IMR-90 (cell line): ENCODE measurements around the gene AAK1. TPM values are rescaled to one million over a fixed set of nuclear protein-coding genes. Genes with fewer than 3 reads are reported as not detected.

Experiments used
- ATAC-seq: fragments of 200-7000 bp; cut with Tn5 transposase; 2 replicates; pipeline ENCODE4 v1.9.1; 2020; ENCODE audit warnings: low read depth, mild to moderate bottlenecking, moderate library complexity
- BruUV-seq: library from RNA; stranded (reverse); fragments of 400-500 nt; replicated peaks from 2 replicates; lab custom pipeline; 2021; lab: Mats Ljungman, UMichigan
- CTCF ChIA-PET: fragments of 300-600 bp; formaldehyde crosslinking; extraction: SDS; loops from one replicate; lab custom pipeline; 2021; ENCODE audit warnings: antibody characterized with exemption; lab: Yijun Ruan, JAX
- POLR2A ChIA-PET: fragments of 300-600 bp; sonication (Branson Sonifier 250); formaldehyde crosslinking; loops from one replicate; lab custom pipeline; 2022; ENCODE audit warnings: antibody characterized with exemption; ENCODE audit not compliant: unreplicated experiment; lab: Charles Lee
- DNase-seq: peaks from one replicate; pipeline ENCODE4 v3.0.0; 2013
- H2AFZ ChIP-seq: replicated peaks from 2 replicates; pipeline ENCODE3; 2013; ENCODE audit warnings: low read length, mild to moderate bottlenecking; ENCODE audit not compliant: poor library complexity
- H2AK5ac ChIP-seq: 2 replicates; pipeline ENCODE4 v1.6.1; 2013; ENCODE audit warnings: low read depth, low read length, inconsistent platforms
- H2AK9ac ChIP-seq: replicated peaks from 2 replicates; pipeline ENCODE3; 2013; ENCODE audit warnings: mild to moderate bottlenecking, low read depth, low read length, moderate library complexity; ENCODE audit not compliant: poor library complexity
- H2BK120ac ChIP-seq: 2 replicates; pipeline ENCODE4 v1.6.1; 2013; ENCODE audit warnings: low read depth, low read length, inconsistent platforms
- H2BK15ac ChIP-seq: 3 replicates; pipeline ENCODE4 v1.6.1; 2013; ENCODE audit warnings: low read depth, low read length, inconsistent platforms
- H2BK20ac ChIP-seq: 2 replicates; pipeline ENCODE4 v1.6.1; 2013; ENCODE audit warnings: low read depth, mild to moderate bottlenecking, inconsistent platforms, low read length, moderate library complexity
- H2BK5ac ChIP-seq: 2 replicates; pipeline ENCODE4 v1.6.1; 2013; ENCODE audit warnings: mild to moderate bottlenecking, low read depth, low read length, inconsistent platforms; ENCODE audit not compliant: poor library complexity, severe bottlenecking
- H3K14ac ChIP-seq: replicated peaks from 2 replicates; pipeline ENCODE4 v1.6.1; 2013; ENCODE audit warnings: low read depth, low read length, inconsistent platforms
- H3K18ac ChIP-seq: 2 replicates; pipeline ENCODE4 v1.6.1; 2013; ENCODE audit warnings: low read depth, low read length, control low read depth
- H3K23ac ChIP-seq: 2 replicates; pipeline ENCODE4 v1.6.1; 2013; ENCODE audit warnings: low read depth, low read length, inconsistent platforms
- H3K27ac ChIP-seq: 2 replicates; pipeline ENCODE4 v1.5.1; 2013; ENCODE audit warnings: mild to moderate bottlenecking, control low read depth, low read length; ENCODE audit not compliant: insufficient read depth
- H3K27me3 ChIP-seq: 2 replicates; pipeline ENCODE4 v1.6.1; 2013; ENCODE audit warnings: low read length; ENCODE audit not compliant: control insufficient read depth, insufficient read depth
- H3K36me3 ChIP-seq: 2 replicates; pipeline ENCODE4 v1.6.1; 2013; ENCODE audit warnings: low read length, mixed read lengths; ENCODE audit not compliant: control insufficient read depth, insufficient read depth
- H3K4ac ChIP-seq: 2 replicates; pipeline ENCODE4 v1.6.1; 2013; ENCODE audit warnings: low read depth, low read length, inconsistent platforms
- H3K4me1 ChIP-seq: 2 replicates; pipeline ENCODE4 v1.6.1; 2013; ENCODE audit warnings: low read length, mixed read lengths; ENCODE audit not compliant: control insufficient read depth, insufficient read depth
- H3K4me2 ChIP-seq: 2 replicates; pipeline ENCODE4 v1.6.1; 2013; ENCODE audit warnings: low read depth, mild to moderate bottlenecking, control low read depth, low read length, moderate library complexity
- H3K4me3 ChIP-seq: 2 replicates; pipeline ENCODE4 v1.5.1; 2013; ENCODE audit warnings: low read depth, mild to moderate bottlenecking, control low read depth, low read length, moderate library complexity; ENCODE audit not compliant: insufficient read depth
- H3K56ac ChIP-seq: 2 replicates; pipeline ENCODE4 v1.6.1; 2013; ENCODE audit warnings: low read length, inconsistent platforms; ENCODE audit not compliant: insufficient read depth; ENCODE audit errors: extremely low read depth
- H3K79me1 ChIP-seq, 2 experiments: 2 replicates each; pipeline ENCODE4 v1.6.1; 2013; ENCODE audit warnings: low read length in 2 of 2, inconsistent platforms in 1 of 2, low read depth in 1 of 2
- H3K9ac ChIP-seq: 2 replicates; pipeline ENCODE4 v1.6.1; 2013; ENCODE audit warnings: low read depth, low read length, control low read depth
- H3K9me1 ChIP-seq: 2 replicates; pipeline ENCODE4 v1.6.1; 2013; ENCODE audit warnings: low read length, inconsistent platforms; ENCODE audit not compliant: insufficient read depth
- H3K9me3 ChIP-seq: 2 replicates; pipeline ENCODE4 v1.6.1; 2013; ENCODE audit warnings: low read length; ENCODE audit not compliant: control insufficient read depth, insufficient read depth
- H4K20me1 ChIP-seq: 2 replicates; pipeline ENCODE4 v1.6.1; 2013; ENCODE audit warnings: low read length, inconsistent platforms; ENCODE audit not compliant: insufficient read depth
- H4K5ac ChIP-seq: 2 replicates; pipeline ENCODE4 v1.6.1; 2013; ENCODE audit warnings: mild to moderate bottlenecking, low read depth, low read length, control low read depth
- H4K8ac ChIP-seq, 2 experiments: 2 replicates each; pipeline ENCODE4 v1.6.1; 2013; ENCODE audit warnings: low read depth in 2 of 2, low read length in 2 of 2, control low read depth in 1 of 2, inconsistent platforms in 1 of 2
- H4K91ac ChIP-seq: 2 replicates; pipeline ENCODE4 v1.6.1; 2013; ENCODE audit warnings: low read depth, low read length, inconsistent platforms; ENCODE audit not compliant: insufficient read depth
- BHLHE40 ChIP-seq: fragments of 150-350 bp; IDR thresholded peaks from 2 replicates; pipeline ENCODE4 v1.6.1; 2016; ENCODE audit warnings: mild to moderate bottlenecking, low read depth, low read length
- CEBPB ChIP-seq: IDR thresholded peaks from 2 replicates; pipeline ENCODE4 v1.6.1; 2012; ENCODE audit warnings: low read depth, low read length, improper control_type of control experiment
- CHD1 ChIP-seq: IDR thresholded peaks from 2 replicates; pipeline ENCODE4 v1.6.1; 2012; ENCODE audit warnings: low read depth, low read length, improper control_type of control experiment
- FOS ChIP-seq: fragments of 150-350 bp; IDR thresholded peaks from 2 replicates; pipeline ENCODE4 v1.6.1; 2016; ENCODE audit warnings: low read depth, low read length
- MAFK ChIP-seq: IDR thresholded peaks from 2 replicates; pipeline ENCODE4 v1.6.1; 2012; ENCODE audit warnings: low read depth, low read length, improper control_type of control experiment
- MAZ ChIP-seq: IDR thresholded peaks from 2 replicates; pipeline ENCODE4 v1.6.1; 2012; ENCODE audit warnings: low read depth, mild to moderate bottlenecking, low read length, improper control_type of control experiment, moderate library complexity, borderline replicate concordance
- MXI1 ChIP-seq: IDR thresholded peaks from 2 replicates; pipeline ENCODE4 v1.6.1; 2012; ENCODE audit warnings: low read depth, mild to moderate bottlenecking, low read length, moderate library complexity, borderline replicate concordance
- POLR2A ChIP-seq: IDR thresholded peaks from 2 replicates; pipeline ENCODE4 v1.6.1; 2012; ENCODE audit warnings: mild to moderate bottlenecking, low read depth, low read length
- RAD21 ChIP-seq: IDR thresholded peaks from 2 replicates; pipeline ENCODE4 v1.6.1; 2012; ENCODE audit warnings: low read length, improper control_type of control experiment
- RCOR1 ChIP-seq: IDR thresholded peaks from 2 replicates; pipeline ENCODE4 v1.6.1; 2012; ENCODE audit warnings: mild to moderate bottlenecking, low read length, improper control_type of control experiment; ENCODE audit not compliant: insufficient replicate concordance
- RFX5 ChIP-seq: IDR thresholded peaks from 2 replicates; pipeline ENCODE4 v1.8.0; 2012; ENCODE audit warnings: low read depth, mild to moderate bottlenecking, low read length, moderate library complexity
- WGBS, 2 experiments: methylation state at CpG; one replicate each; pipeline versions ENCODE4 v1.1.5 to v1.1.7; 2013; ENCODE audit warnings: missing lambda C conversion rate in 2 of 2; ENCODE audit not compliant: insufficient read length in 1 of 2; ENCODE audit errors: extremely low coverage in 2 of 2; 5-methylcytosine and 5-hydroxymethylcytosine counted together
- dilution Hi-C: fragments of 300-500 bp; cut with HindIII; formaldehyde crosslinking; loops from one replicate; pipeline ENCODE4 v1.14.3; 2018; ENCODE audit warnings: low sequenced_read_pairs; ENCODE audit not compliant: unreplicated experiment
- in situ Hi-C: fragments of 300-500 bp; cut with MboI; formaldehyde crosslinking; loops from 3 replicates; pipeline ENCODE4 v1.14.3; 2019; ENCODE audit warnings: low sequenced_read_pairs, inconsistent platforms, mixed read lengths
- intact Hi-C: fragments of 100-400 bp; cut with micrococcal nuclease; formaldehyde crosslinking; loops from 2 replicates; pipeline ENCODE4 v1.10.0; 2022
- polyA plus RNA-seq, 3 experiments: library from polyadenylated mRNA; depleted of rRNA; stranded (reverse); fragments of >200 nt; gene quantifications; 2 replicates each; pipeline ENCODE4 v1.2.3, GENCODE V29; 2012; ENCODE audit warnings: low replicate concordance in 1 of 3
- total RNA-seq: library from RNA; depleted of rRNA; stranded (reverse); fragments of >200 nt; gene quantifications from 2 replicates; pipeline ENCODE4 v1.2.3, GENCODE V29; 2012
- TF ChIP-seq, protein P1 (sequence below): fragments of 150-350 bp; IDR thresholded peaks from 2 replicates; pipeline ENCODE4 v1.6.1; 2017; ENCODE audit warnings: mild to moderate bottlenecking, antibody characterized with exemption, low read length, low read depth
- TF ChIP-seq, protein P2 (sequence below): fragments of 150-350 bp; IDR thresholded peaks from 2 replicates; pipeline ENCODE4 v1.6.1; 2016; ENCODE audit warnings: low read depth, mild to moderate bottlenecking, low read length, moderate library complexity, borderline replicate concordance

The AAK1 gene
- total and polyA plus RNA-seq, 2 of the 4 experiments (the other 2 are of a cell fraction): 21.9 to 26.5 TPM

DNA sequence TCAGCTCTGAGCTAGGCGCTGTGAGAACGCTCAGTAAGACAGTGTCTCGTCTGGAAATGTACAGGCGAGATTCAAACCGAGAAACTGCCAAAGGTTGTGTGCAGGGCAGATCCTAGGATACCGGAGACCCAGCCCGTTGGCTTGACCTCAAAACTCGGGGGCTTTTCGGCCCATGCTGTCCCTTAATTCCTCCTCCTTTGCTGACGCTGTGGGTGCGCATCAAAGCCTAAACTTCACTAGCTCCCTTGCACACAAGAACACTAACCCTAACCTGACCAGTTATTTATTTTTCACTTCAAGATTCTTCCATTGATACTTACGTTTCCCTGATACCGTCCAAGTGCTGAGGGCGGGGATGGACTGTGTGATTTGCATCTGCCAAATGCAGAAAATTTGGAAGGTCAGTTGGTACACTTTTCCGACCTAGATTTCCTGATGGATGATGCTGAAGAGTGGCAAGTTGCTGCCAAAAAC, 1.0 kb upstream of the AAK1 start:
- CTCF ChIA-PET: no interaction called here
- H2AFZ ChIP-seq: peak overlapping the region; percentile 99

More for the DNA sequence above, 1.0 kb upstream of the AAK1 start:
- H3K56ac ChIP-seq: peak overlapping the region; percentile 98
- H3K18ac ChIP-seq: peak overlapping the region; percentile 99
- H3K9ac ChIP-seq: peak overlapping the region; percentile 99
- peak overlapping the region; percentile 90 for H3K4me3 ChIP-seq
- H2BK5ac ChIP-seq: peak overlapping the region; percentile 99
- TF ChIP-seq, protein P1, sequence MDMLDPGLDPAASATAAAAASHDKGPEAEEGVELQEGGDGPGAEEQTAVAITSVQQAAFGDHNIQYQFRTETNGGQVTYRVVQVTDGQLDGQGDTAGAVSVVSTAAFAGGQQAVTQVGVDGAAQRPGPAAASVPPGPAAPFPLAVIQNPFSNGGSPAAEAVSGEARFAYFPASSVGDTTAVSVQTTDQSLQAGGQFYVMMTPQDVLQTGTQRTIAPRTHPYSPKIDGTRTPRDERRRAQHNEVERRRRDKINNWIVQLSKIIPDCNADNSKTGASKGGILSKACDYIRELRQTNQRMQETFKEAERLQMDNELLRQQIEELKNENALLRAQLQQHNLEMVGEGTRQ: no peak
- TF ChIP-seq RAD21 (no peak), MXI1 (no peak), RFX5 (no peak), RCOR1 (no peak), MAZ (no peak), POLR2A (no peak), BHLHE40 (no peak), FOS (no peak), CHD1 (no peak), MAFK (no peak), CEBPB (no peak)
- TF ChIP-seq, protein P2, sequence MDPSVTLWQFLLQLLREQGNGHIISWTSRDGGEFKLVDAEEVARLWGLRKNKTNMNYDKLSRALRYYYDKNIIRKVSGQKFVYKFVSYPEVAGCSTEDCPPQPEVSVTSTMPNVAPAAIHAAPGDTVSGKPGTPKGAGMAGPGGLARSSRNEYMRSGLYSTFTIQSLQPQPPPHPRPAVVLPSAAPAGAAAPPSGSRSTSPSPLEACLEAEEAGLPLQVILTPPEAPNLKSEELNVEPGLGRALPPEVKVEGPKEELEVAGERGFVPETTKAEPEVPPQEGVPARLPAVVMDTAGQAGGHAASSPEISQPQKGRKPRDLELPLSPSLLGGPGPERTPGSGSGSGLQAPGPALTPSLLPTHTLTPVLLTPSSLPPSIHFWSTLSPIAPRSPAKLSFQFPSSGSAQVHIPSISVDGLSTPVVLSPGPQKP: no peak
- peak overlapping the region; percentile 100 for H3K4ac ChIP-seq
- POLR2A ChIA-PET: interaction anchor here (0.7 kb wide), 1 partner anchor 89 kb away, joined by 3 read pairs; no protein-coding TSS in a partner anchor
- peak overlapping the region; percentile 89 for H2AK5ac ChIP-seq
- no peaks in the 10 kb centered on the region; the same call in 1 of the 2 replicates for H3K36me3 ChIP-seq
- peak overlapping the region; percentile 89 to 100 for H4K8ac ChIP-seq
- peak overlapping the region; percentile 90 for H3K4me2 ChIP-seq
- dilution Hi-C loops: no loop called here
- H2BK120ac ChIP-seq: peak overlapping the region; percentile 100
- H3K79me1 ChIP-seq: peaks cover 12 to 50% of the 10 kb centered on the region in 2 experiments; a peak in 3 of 4 replicates
- in situ Hi-C loops: no loop called here
- H2AK9ac ChIP-seq: peak overlapping the region; percentile 95
- peaks cover 15% of the 10 kb centered on the region for H3K9me1 ChIP-seq
- DNase-seq (no peak), ATAC-seq (no peak)
- TSS peak; percentile 62 for BruUV-seq
- H4K20me1 ChIP-seq: peaks cover 28% of the 10 kb centered on the region
- H3K14ac ChIP-seq: peak overlapping the region; percentile 100
- peak overlapping the region; percentile 95 for H3K23ac ChIP-seq
- 1% methylated on average over 9 of the region's 15 CpGs; no CpG with 5 or more reads in 1 of the 2 experiments for WGBS, 2 experiments
- H4K91ac ChIP-seq: peak overlapping the region; percentile 100
- H3K27ac ChIP-seq: peak overlapping the region; percentile 97
- H3K4me1 ChIP-seq: peaks cover 14% of the 10 kb centered on the region
- H3K27me3 ChIP-seq: no peaks in the 10 kb centered on the region
- peak overlapping the region; percentile 99 for H4K5ac ChIP-seq
- intact Hi-C loops: loop anchor here (2.0 to 5.0 kb wide), 4 partner anchors 53 to 208 kb away; partner anchors contain the start of gene NFU1
- H3K9me3 ChIP-seq: no peaks in the 10 kb centered on the region
- H2BK20ac ChIP-seq: peak overlapping the region; percentile 28; the same call in 1 of the 2 replicates
- peak overlapping the region; percentile 35; the same call in 2 of the 3 replicates for H2BK15ac ChIP-seq
